ENCODE measurements around the gene UNC93A.
"Not testable (repeated sequence)": the region's sequence is repeated elsewhere in the genome, so short reads cannot be mapped to it uniquely, and the experiment has no call there.

UNC93A gene

DNA sequence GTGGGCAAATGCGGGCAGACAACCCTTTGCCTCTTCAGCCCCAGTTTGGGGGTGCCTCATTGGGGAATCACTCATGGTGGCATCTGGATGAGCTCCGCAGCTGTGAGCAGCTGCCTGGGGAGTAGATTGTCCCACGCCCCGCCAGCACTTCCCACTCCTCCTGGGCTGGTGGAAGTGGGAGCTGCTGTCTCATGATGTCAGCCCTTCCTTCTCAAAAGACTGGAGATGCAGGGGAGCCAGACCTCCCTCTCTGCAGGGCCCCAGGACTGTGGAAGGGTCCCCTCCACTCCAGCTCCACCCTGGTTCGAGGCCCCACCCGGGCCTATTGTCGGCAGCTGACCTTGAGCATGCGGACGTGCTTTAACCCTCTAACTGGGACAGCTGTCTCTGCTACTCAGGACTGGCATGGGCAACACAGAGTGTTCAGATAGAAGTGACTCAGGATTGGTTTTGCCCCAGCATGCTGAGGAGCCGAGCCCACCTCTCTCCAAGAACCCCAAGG lies 2.0 kb downstream of the UNC93A start:
- no peak for DNase-seq (ENCODE audit: low read depth)

DNA sequence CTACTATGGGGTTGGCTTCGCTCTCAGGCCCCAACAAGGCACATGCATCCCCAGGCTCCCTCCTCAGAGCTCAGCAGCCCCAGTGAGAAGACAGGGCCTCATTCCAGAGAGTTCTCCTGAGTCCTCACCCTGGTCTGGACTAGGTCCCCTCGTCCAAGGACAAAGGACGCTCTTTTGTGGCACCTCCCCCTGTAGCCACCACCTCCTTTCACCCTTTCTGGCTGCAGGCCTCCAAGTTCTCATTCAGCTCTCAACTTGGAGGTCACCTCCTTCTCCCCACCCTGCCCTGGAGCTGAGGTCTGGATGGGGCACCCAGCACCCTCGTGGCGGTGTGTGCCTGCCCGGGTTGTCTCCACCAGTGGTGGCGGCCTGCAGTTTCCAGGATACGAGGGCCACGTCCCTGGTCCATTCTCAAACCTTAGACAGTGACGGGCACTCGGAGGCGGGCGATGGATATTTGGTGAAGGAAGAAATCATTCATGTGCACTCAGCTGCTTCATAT lies 2.5 kb downstream of the UNC93A start:
- DNase-seq (ENCODE audit: low read depth): no peak

DNA sequence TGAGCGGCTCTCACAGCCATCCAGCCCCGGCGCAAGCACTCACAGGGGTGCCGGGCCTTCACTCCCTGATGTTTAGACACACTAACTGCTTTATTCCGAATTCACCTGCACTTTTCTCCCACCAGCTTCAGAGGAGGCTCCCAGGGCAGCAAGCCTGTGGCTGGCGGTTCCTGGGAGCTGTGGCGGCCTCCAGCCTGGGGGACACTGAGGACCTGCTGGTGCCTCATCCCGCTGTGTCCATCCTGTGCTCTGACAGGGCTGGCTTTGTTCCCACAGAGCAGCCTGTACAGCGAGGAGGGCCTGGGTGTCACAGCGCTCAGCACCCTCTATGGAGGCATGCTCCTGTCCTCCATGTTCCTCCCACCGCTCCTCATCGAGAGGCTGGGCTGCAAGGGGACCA lies 3.1 kb downstream of the UNC93A start:
- DNase-seq (ENCODE audit: low read depth): no peak

DNA sequence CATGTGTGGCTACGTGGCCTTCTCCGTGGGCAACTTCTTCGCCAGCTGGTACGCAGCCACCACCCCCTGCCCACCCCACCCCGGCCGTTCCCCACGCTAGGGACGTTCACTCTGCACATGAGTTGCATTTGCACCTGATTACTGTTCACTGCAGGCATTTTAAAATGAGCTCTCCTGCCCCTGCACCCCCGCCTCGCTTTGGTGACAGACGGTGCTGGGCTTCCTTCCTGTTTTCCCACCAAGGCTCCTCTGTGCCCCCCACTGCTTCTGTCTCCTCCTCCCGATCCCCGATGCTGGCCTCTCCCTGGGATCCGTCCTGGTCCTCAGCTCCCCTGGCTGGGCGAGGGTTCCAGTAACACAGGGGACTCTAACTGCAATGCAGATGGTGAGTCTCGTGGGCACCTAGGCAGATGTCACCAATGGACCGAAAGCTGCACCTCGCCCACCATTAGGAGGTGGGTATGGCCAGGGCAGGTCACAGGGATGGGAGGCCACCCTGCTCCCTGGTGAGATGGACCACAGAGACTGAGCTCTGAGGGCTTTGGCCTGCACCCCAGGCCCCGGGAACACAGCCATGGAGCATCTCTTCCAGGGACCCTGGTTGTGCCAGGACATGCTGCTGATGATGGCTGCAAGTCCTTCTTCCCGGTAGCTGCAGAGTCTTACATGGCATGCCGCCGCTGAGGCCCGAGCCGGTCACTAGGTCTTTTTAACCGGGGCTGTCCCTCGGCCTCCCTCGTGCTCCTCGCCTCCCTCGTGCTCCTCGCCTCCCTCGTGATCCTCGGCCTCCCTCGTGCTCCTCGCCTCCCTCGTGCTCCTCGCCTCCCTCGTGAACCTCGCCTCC lies 3.8 kb downstream of the UNC93A start:
- no peak for DNase-seq (ENCODE audit: low read depth)

DNA sequence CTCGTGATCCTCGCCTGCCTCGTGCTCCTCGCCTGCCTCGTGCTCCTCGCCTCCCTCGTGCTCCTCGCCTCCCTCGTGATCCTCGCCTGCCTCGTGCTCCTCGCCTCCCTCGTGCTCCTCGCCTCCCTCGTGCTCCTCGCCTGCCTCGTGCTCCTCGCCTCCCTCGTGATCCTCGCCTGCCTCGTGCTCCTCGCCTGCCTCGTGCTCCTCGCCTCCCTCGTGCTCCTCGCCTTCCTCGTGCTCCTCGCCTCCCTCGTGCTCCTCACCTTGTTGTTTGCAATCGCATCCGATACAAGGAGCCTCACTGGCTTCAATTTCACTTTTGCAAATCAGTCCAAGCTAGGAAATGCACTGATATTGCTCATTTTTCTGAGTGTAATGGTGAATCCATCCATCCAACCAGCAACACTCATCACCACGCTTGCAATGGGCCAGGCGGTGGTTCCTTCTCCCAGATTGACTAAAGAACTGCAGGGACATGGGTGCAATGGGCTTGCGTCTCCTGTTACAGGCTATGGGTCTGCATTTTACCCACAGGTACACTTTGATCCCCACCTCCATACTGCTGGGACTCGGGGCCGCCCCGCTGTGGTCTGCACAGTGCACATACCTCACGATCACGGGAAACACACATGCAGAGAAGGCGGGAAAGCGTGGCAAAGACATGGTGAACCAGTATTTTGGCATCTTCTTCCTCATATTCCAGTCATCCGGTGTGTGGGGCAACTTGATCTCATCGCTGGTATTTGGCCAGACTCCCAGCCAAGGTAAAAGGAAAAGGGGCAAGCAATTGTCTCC lies 4.6 kb downstream of the UNC93A start:
- no peak for DNase-seq (ENCODE audit: low read depth)

DNA sequence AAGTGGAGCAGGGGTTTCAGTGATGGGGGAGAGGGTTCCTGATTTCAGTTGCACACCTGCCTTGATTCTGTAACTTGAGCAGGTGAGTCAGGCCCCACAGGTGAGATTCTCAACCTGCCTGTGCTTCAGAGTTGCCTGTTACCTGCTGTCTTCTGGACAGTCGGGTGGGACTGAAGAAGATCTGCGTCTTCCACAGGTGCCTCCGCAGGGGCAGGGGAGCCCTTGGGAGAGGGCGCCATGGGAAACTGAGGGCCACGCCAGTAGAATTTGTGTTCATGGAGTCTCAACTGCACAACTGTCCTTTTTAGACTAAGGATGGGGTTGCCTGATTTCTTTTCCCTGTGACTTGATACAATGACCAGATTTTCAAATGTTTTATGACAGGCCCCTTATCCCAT lies 5.2 kb downstream of the UNC93A start:
- no peak for DNase-seq (ENCODE audit: low read depth)

DNA sequence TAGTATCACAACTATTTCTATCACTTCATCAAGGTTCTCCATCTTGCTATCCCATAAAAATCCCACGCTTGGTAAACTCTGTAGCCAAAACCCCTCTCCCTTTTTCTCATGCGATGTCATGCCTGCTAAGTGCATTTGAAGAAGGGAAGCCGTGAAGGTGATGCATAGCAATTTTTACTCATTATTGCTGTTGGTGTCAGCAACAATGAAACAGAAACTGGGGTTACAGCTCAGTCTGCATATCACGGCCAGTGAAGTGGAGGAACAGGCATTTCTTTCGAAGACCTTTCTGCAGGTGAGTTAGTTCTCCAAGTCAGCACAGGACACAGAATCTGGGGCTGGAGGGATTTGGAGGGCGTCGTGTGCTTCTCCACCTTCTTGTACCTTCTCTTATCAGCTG lies 5.8 kb downstream of the UNC93A start:
- no peak for DNase-seq (ENCODE audit: low read depth)

DNA sequence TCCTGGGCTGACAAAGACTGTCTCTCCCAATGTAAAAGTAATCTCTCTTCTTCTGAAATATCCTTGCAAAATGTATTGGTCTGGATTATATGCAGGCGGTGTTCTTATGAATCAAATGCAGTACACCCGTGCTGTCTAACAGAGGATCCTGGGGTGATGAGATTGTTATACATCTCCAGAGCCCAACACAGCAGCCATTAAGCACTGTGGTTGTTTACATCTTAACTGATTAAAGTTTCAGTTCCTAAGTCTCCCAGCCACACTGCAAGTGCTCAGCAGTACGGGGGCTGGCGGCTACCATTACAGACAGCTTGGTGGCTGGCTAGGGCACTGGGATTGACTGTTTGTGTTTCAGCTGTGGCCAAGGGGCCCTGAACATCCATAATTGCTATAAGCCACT lies 7.0 kb downstream of the UNC93A start:
- no peak for DNase-seq (ENCODE audit: low read depth)

DNA sequence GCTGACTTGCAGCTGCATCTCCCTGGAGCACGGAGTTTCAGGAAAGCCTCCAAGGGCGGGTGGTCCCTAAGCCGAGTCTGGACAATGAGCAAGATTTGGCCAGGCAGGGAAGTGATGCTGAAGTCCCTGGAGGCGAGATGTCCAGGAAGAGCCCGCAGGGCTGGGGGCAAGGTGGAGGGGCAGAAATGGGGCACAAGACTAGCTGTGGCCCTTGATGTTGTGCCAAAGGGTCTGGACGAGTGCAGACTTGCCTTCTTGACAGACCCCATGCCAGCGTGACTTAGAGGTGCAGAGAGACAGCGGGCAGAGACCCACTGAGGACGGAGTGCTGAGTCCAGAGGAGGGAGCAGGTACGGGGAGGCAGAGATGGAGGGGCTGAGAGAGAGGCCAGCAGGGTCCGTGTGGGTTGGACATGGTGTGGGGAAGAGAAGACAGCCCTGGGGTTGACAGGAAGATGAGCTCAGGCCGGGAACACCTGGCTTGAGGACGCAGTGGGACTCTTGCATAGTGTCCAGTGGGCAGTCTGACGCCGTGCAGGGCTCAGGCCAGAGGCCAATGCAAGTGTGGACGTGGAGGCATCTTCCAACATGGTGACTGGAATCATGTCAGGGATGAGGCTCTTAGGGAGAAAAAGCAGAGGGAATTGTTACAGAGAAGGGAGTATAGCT lies 8.7 kb downstream of the UNC93A start:
- no peak for DNase-seq (ENCODE audit: low read depth)

DNA sequence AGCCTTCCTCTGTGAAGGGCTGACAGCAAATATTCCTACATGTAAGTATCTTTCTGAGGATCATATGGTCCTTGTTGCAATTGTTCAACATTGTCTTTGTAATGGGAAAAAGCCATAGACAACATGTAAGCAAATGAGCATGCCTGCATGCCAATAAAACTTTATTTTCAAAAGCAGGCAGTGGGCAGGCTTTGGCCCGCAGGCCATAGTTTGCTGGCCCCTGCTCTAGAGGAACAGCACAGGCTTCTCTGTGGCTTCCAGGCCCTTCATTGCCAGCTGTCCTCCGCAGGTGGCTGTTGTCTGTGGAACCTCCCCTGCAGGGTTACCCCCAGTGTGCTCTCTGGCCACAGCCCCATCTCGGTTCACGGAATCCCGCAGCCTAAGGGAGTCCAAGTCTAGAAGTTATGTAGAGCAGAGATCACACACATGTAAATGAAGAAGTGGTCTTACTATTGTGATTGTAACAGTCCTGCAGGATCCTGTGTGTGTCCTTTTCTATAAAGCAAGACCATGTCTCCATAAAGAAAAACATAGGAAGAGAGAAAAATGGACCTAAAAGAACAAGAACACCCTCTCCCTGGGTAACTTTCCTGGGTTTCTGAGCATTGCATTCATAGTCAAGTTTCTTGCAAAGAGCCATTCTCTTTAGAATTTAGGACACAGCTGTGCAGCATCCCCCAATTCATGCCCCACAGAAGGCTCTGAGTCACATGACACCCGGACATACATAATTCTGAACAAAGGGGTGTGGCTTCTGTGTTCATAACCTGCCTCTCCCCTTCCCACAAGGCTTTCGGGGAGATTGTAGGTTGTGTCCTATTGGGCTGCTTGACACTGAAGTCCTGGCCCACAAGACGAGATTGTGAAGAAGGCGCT lies 10.0 kb downstream of the UNC93A start:
- no peak for DNase-seq (ENCODE audit: low read depth)

DNA sequence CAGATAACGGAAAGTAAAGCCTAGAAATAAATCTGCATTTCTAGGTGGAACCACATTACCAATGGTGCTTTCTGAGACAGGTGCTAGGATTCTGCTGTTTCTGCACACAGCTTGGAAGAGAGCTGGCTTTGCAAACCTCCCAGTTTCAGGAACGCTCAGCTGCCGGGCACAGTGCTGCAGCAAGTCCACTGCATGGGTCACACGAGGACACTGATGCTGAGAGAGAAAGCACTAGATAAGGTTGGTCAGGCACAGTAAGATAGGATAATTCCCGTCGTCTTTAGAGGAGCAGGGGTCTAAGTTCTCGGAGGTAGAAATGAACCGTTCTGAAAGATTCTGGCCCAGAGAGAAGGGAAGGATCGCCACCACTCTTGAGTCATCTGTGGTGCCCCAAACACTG lies 11.0 kb downstream of the UNC93A start:
- no peak for DNase-seq (ENCODE audit: low read depth)

DNA sequence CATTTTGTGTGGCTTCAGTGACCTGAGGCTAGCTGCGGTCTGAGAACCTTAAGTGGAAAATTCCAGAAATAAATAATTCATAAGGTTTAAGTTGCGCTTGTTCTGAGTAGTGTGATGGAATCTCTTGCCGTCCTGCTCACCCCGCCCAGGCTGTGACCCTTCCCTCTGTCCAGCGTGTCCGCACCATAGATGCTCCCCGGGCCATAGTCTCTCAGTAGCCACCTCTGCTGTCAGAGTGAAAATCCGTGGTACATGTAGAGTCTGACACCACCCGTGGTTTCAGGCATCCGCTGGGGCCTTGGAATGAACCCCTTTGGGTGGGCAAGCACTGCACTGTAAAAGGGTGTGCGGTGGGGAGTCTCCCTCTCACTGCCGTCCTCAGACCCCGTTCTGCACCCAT lies 11.7 kb downstream of the UNC93A start:
- DNase-seq (ENCODE audit: low read depth): no peak

DNA sequence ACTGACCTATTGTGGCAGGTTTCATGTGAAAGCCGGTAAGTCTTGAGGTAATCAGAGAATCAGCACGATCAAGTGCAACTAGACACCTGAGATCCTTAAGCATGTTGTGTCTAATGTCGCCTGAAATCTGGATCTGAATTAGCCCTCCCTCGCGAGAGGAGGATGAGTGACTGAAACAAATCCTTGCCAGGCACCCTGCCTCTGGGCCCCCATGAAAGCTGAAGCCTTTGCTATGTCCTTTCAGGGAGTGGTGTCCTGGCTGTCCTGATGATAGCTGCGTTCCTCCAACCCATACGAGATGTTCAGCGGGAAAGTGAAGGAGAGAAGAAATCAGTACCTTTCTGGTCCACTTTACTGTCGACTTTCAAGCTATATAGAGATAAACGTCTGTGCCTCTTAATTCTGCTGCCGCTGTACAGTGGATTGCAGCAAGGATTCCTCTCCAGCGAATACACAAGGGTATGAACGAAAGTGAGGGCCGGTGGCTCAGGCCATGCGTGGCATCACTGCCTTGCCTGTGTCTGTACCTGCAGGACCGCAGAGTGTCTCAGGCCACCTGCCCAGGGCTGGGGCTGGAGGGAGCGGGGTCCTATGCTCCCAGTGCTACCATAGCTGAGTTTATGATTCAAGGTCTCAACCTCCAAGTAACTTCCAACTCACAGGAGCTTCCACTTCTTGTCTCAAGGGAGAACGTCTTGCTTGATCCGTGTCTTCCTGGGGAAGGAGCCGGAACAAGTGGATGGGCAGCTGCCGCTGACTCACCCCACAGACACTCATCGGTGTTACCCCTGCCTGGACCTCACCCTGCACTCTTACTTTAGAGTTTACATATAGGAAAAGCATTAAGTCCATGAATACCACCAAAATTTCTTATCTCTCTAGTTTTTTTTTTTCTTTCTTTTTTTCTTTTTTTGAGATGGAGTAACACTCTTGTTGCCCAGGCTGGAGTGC lies 12.8 kb downstream of the UNC93A start:
- DNase-seq (ENCODE audit: low read depth): no peak

DNA sequence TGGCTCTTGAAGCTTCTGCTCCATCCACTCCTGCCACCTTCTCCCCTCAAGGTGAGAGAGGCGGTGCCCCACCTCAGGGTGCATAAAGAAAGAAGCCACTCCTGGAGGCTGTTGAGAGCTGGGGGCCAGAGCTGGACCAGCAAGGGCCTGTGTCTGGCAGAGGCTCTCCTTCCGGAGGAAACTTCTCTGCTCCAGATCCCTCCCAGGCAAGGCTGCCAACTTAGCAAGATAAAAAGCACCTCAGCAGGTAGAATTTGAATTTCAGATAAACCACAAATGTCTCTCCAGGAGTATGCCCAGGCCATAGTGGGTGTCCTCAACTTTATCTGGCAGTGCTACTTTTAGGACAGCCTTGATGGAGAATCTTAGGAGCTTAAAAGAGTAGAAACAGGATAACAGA lies 13.8 kb downstream of the UNC93A start:
- no peak for DNase-seq (ENCODE audit: low read depth)

DNA sequence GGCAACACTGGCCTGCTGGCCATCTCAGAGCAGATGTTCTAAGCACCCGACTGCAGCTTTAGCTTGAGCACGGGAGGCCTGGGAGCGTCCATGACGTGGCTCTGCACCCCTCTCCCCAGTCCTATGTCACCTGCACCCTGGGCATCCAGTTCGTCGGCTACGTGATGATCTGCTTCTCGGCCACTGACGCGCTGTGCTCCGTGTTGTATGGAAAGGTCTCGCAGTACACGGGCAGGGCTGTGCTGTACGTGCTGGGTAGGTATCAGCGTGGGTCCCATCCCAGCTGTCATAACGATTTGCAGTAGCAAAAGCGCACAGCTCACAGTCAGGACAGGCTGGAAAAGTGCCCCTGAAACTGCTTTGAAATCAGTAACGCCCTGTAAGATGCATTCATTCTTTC lies 14.7 kb downstream of the UNC93A start:
- DNase-seq (ENCODE audit: low read depth): no peak

DNA sequence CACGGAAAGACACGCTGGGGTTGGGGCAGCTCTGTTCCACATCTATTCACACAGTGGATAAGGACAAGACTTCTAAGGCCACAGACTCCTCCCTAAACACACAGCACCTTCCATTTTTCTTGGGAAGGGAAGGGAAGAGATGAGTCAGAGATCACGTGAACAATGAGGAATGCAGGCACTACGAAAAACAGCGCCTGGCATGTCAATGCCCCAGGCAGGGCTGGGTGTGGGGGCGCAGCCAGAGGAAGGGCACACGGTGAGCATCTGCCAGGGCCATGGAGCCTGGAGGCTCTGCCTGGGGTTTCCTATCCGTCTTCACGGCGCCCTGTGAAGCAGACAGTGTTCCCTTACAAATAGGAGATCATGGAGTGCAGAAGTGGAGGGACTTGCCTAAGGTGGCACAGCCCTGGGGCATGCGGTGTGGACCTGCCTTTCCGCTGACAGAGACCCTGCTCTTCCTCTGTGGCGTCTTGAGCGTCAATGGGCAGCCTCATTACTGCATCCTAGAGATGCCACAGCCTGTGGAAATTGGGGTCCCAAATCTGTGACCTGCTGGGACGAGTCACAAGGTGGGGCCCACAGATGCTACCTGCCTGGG lies 15.4 kb downstream of the UNC93A start:
- no peak for DNase-seq (ENCODE audit: low read depth)

DNA sequence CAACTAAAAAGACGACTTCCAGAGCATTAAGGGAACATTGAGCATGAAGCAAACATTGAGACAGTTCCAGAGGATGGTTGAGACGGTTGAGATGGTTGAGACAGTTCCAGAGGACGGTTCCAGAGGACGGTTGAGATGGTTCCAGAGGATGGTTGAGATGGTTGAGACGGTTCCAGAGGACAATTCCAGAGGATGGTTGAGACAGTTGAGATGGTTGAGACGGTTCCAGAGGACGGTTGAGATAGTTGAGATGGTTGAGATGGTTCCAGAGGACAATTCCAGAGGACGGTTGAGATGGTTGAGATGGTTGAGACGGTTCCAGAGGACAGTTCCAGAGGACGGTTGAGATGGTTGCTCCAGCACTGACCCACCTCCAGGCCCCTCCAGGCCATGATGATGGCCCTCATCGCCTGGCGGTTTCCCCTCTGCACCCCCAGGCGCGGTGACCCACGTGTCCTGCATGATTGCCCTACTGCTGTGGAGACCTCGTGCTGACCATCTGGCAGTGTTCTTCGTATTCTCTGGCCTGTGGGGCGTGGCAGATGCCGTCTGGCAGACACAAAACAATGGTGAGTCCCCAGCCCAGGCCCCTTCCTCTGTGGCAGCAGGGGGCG lies 16.3 kb downstream of the UNC93A start:
- no peak for DNase-seq (ENCODE audit: low read depth)

DNA sequence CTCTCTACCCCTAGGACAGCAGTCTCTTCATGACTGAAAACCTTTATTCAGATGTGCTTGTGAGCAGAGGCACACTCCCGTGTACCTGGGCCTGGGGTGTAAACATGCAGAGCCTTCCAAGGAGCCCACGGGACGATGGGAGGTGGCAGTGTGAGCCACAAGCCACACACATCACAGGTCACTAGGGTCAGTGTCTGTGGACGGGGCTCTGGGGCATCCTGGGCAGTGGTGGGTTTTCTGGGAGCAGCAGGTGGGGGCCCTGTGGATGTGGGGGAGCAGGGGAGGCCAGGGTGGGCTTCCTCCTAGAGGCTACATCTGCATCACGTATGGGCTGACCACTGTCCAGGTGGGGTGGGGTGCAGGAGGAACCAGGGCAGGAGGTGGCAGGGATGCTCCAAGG lies 17.1 kb downstream of the UNC93A start:
- no peak for DNase-seq (ENCODE audit: low read depth)

DNA sequence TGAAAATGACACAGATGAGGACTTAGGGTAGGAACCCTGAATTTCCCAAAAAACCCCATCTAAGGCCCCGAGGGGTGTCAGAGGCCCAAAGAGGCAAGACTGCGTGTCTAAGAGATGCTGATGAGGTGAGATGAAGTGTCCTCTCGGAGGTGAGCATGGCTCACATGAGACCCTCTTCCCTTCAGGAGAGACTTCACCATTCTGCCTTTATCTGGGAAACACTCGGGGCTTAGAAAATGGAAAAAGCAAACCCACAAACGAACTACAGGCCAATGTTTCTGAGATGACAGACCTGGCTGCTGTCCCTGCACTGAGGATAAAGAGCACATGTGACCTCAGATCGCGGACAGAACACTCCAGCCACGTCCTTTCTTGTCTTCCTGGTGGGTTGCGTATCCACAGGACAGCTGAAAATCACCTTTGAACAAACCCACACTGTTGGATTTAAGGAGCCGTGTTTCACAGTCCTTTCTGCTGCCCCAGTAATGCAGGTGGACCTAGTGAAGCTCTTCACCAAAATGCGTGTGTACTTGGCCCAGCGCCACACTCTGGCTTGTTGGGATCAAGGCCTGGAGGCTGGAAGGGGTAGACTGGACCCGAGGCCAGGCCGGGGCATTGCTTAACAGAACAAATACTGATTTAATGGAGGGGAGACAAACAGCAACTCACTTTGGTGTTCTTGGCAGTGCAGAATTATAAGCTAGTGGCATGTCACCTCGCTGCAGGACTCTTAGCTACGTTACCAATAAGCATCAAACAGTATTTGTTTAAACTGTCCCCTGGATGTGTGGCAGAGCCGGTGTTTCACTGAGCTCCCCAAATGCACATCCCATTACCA lies 18.5 kb downstream of the UNC93A start:
- DNase-seq (ENCODE audit: low read depth): not testable (repeated sequence)
